ENCODE measurements around the gene TMEM52B.

Gene TMEM52B

DNA sequence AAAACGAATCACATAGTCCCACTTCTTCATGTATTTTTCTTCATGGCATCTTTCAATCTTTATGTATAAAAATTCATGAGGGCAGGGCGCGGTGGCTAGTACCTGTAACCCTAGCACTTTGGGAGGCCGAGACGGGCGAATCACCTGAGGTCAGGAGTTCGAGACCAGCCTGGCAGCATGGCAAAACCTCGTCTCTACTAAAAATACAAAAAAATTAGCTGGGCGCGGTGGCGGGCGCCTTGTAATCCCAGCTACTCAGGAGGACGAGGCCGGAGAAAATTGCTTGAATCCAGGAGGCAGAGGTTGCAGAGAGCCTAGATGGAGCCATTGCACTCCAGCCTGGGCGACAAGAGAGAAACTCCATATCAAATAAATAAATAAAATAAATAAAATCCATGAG is 31.4 kb downstream of the TMEM52B start:
- Histone ChIP-seq H2AFZ (ENCODE audit: low read length) (no peak overlapping the region), H3F3A (ENCODE audit: low read depth) (no peaks in the 10 kb centered on the region), H3K4me1 (ENCODE audit: insufficient read depth, low read length, poor library complexity, severe bottlenecking) (peaks cover 11% of the 10 kb centered on the region), H3K9me3 (ENCODE audit: insufficient read depth, low read depth, low read length) (no peaks in the 10 kb centered on the region), H3K79me2 (ENCODE audit: insufficient read depth, low read length) (peaks cover 11% of the 10 kb centered on the region), H4K20me1 (ENCODE audit: insufficient read depth, low read length, poor library complexity, severe bottlenecking) (no peaks in the 10 kb centered on the region), H3K4me2 (ENCODE audit: low read depth, low read length, poor library complexity, severe bottlenecking) (no peak overlapping the region), H3K9ac (ENCODE audit: low read depth, low read length, poor library complexity, severe bottlenecking) (no peak overlapping the region), H3K4me3 (ENCODE audit: low read length, poor library complexity, severe bottlenecking) (no peak overlapping the region), H3K27me3 (ENCODE audit: insufficient read depth, low read length, poor library complexity, severe bottlenecking) (no peaks in the 10 kb centered on the region), H3K9me2 (replicated peaks; ENCODE audit: low read depth, low read length) (no peaks in the 10 kb centered on the region), H3K36me3 (ENCODE audit: insufficient read depth, low read length) (no peaks in the 10 kb centered on the region)
- no peak for TF ChIP-seq EZH2phosphoT487 (IDR thresholded peaks at IDR 0.05; ENCODE audit: borderline replicate concordance)
- TF ChIP-seq, protein P1, sequence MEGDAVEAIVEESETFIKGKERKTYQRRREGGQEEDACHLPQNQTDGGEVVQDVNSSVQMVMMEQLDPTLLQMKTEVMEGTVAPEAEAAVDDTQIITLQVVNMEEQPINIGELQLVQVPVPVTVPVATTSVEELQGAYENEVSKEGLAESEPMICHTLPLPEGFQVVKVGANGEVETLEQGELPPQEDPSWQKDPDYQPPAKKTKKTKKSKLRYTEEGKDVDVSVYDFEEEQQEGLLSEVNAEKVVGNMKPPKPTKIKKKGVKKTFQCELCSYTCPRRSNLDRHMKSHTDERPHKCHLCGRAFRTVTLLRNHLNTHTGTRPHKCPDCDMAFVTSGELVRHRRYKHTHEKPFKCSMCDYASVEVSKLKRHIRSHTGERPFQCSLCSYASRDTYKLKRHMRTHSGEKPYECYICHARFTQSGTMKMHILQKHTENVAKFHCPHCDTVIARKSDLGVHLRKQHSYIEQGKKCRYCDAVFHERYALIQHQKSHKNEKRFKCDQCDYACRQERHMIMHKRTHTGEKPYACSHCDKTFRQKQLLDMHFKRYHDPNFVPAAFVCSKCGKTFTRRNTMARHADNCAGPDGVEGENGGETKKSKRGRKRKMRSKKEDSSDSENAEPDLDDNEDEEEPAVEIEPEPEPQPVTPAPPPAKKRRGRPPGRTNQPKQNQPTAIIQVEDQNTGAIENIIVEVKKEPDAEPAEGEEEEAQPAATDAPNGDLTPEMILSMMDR (conservative IDR thresholded peaks at IDR 0.05; ENCODE audit: low read length), result no peak

DNA sequence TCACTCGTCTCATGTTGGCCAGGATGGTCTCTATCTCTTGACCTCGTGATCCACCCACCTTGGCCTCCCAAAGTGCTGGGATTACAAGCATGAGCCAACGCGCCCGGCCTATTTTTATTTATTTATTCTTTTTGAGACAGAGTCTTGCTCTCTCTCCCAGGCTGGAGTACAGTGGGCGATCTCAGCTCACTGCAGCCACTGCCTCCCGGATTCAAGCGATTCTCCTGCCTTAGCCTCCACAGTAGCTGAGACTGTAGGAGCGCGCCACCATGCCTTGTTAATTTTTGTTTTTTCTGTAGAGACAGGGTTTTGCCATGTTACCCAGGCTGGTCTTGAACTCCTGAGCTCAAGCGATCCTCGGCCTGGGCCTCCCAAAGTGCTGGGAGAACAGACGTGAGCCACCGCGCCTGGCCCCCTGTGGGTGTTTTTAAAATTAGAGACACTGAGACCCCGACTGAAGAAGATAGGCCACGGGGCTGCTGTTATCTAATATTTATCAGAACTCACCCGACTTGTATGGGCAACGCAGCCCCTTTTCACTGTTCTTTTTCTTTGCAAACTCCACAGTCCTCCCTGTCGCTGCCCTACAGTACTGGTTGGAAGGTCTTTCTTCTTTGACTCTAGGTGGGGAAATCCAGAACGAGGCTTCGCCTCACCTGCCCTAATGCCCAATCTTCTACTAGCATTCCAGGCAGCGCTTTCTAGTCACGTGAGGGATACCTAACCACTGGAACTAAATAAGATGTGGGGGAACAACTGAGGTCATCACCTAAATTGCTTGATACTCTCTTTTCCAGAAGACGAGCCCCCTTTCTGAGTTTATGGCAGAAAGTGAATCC is 32.5 kb downstream of the TMEM52B start:
- Histone ChIP-seq H3K4me2 (ENCODE audit: low read depth, low read length, poor library complexity, severe bottlenecking) (no peak overlapping the region), H3K4me1 (ENCODE audit: insufficient read depth, low read length, poor library complexity, severe bottlenecking) (peaks cover 15% of the 10 kb centered on the region), H3K27me3 (ENCODE audit: insufficient read depth, low read length, poor library complexity, severe bottlenecking) (no peaks in the 10 kb centered on the region), H4K20me1 (ENCODE audit: insufficient read depth, low read length, poor library complexity, severe bottlenecking) (no peaks in the 10 kb centered on the region), H3K9me2 (replicated peaks; ENCODE audit: low read depth, low read length) (no peaks in the 10 kb centered on the region), H3K36me3 (ENCODE audit: insufficient read depth, low read length) (no peaks in the 10 kb centered on the region), H3K4me3 (ENCODE audit: low read length, poor library complexity, severe bottlenecking) (no peak overlapping the region), H3F3A (ENCODE audit: low read depth) (no peaks in the 10 kb centered on the region), H3K9me3 (ENCODE audit: insufficient read depth, low read depth, low read length) (no peaks in the 10 kb centered on the region), H2AFZ (ENCODE audit: low read length) (no peak overlapping the region), H3K79me2 (ENCODE audit: insufficient read depth, low read length) (peaks cover 22% of the 10 kb centered on the region), H3K9ac (ENCODE audit: low read depth, low read length, poor library complexity, severe bottlenecking) (no peak overlapping the region)
- TF ChIP-seq EZH2phosphoT487 (IDR thresholded peaks at IDR 0.05; ENCODE audit: borderline replicate concordance), result no peak
- TF ChIP-seq, protein P1 (conservative IDR thresholded peaks at IDR 0.05; ENCODE audit: low read length), result no peak

DNA sequence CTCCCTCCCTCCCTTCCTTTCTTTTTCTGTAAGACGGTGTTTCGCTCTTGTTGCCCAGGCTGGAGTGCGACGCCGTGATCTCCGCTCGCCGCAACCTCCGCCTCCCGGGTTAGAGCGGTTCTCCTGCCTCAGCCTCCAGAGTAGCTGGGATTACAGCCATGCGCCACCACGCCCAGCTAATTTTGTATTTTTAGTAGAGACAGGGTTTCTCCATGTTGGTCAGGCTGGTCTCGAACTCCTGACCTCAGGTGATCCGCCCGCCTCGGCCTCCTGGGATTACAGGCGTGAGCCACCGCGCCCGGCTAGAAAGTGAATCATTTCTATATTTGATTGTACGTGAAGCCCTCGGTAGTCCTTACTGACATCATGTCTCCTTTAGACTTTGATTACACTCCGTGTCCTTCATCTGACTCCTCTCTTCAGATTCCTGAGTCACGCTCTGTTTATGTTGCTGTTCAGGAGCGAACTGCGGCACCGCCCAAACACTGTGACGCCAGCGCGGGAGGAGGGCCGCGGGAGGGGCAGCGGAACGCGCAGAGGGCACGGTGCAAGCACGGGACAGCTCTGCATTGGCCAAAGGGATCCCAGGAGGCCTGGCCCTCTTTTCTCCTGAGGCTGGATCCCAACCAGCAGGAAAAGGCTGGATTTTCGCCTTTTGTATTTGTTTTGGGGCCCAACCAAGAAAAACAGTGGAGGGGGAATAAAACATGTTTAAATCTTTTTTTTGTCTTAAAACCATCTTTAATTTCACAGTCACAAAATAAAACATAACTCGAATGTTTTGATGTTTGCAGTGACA is 33.3 kb downstream of the TMEM52B start:
- Histone ChIP-seq H2AFZ (ENCODE audit: low read length) (peak overlapping the region; percentile 93), H3K36me3 (ENCODE audit: insufficient read depth, low read length) (no peaks in the 10 kb centered on the region)

More for the DNA sequence above, 33.3 kb downstream of the TMEM52B start:
- no peaks in the 10 kb centered on the region for H3K9me2 ChIP-seq (replicated peaks; ENCODE audit: low read depth, low read length)
- H3K9me3 ChIP-seq (ENCODE audit: insufficient read depth, low read depth, low read length), result no peaks in the 10 kb centered on the region
- H3K27me3 ChIP-seq (ENCODE audit: insufficient read depth, low read length, poor library complexity, severe bottlenecking), result no peaks in the 10 kb centered on the region
- H4K20me1 ChIP-seq (ENCODE audit: insufficient read depth, low read length, poor library complexity, severe bottlenecking), result no peaks in the 10 kb centered on the region
- peaks cover 23% of the 10 kb centered on the region for H3K79me2 ChIP-seq (ENCODE audit: insufficient read depth, low read length)
- H3K4me1 ChIP-seq (ENCODE audit: insufficient read depth, low read length, poor library complexity, severe bottlenecking), result peaks cover 15% of the 10 kb centered on the region
- no peak for TF ChIP-seq EZH2phosphoT487 (IDR thresholded peaks at IDR 0.05; ENCODE audit: borderline replicate concordance)
- TF ChIP-seq, protein P1 (conservative IDR thresholded peaks at IDR 0.05; ENCODE audit: low read length), result no peak
- peak overlapping the region; percentile 64 for H3K9ac ChIP-seq (ENCODE audit: low read depth, low read length, poor library complexity, severe bottlenecking)
- H3K4me3 ChIP-seq (ENCODE audit: low read length, poor library complexity, severe bottlenecking), result peak overlapping the region; percentile 76
- no peaks in the 10 kb centered on the region for H3F3A ChIP-seq (ENCODE audit: low read depth)
- peak overlapping the region; percentile 71 for H3K4me2 ChIP-seq (ENCODE audit: low read depth, low read length, poor library complexity, severe bottlenecking)
